C1 segment of cervical spinal cord (tissue), 14 donors: ENCODE measurements around the gene KCNK7.
"Not testable (repeated sequence)": the region's sequence is repeated elsewhere in the genome, so short reads cannot be mapped to it uniquely, and the experiment has no call there.

Experiments used
- DNase-seq, 14 donors: peaks; one replicate each; lab custom pipeline; 2025; lab: John Stamatoyannopoulos, UW

KCNK7 gene

DNA sequence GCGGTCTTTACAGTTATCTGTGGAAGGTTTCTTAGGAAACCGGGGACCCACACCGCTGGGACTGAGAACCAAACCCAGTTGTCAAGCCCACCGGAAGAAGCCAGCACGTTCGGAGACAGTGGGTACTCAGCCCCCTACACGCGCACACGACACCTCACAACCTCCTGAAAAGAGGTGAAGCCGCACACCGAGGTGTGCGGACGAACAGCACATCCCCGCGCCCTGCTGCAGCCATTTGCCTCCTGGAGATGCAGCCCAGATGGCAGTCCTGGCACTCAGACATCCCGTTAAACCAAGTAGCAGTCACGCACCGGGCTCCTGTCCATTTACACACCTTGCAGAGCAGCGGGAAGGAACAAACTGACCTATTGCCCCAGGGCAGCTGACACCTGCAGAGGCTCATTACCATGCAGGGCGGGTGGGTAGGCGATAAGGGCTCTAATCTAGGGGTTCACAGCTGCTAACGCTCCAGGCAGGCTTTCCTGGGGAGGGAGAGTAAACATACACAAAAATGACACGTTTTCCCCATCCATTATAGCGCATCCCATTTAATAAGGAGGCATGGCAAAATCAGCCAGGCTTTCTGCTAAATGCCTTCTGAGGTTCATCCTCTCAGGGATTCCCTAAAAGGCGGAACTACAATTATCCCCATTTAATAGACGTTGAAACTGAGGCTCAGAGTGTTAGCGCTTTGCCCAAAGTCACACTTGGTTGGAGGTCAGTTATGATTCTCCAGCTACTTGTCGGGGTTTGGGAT is 20.6 kb downstream of the KCNK7 start:
- DNase-seq: peak in 2 of 14 donors; percentile 23 to 82

- peak in 12 of 14 donors; percentile 47 to 87 (median 64) for DNase-seq
These were observed 21.3 kb downstream of the KCNK7 start for GRCh38 chr11:65574109-65574810.

DNA sequence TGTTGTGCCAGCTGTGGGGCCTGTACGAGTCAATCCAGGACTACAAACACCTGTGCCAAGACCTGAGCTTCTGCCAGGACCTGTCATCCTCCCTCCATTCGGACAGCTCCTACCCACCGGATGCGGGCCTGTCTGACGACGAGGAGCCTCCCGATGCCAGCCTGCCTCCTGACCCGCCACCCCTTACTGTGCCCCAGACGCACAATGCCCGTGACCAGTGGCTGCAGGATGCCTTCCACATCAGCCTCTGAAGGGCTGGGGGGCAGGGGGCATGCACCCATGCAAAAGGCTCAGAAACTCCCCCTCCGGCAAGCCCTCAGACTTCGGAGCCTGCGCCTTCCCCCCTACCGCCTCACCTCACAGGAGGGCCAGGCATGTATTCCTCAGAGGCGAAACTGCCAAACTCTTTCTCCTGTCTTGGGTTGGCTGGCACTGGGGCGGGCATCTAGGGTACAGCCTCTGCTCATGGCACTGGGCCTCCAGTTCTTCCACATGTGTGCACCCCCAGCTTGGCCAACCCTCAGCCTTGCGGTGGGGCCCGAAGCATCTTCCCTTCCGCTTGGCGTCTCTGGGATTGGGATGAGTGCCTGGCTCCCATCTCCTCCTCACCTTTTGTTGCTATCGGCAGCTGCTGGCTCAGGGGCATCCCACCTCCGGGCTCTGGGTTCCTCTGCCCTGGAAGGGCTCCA is 22.1 kb downstream of the KCNK7 start:
- peak in 1 of 14 donors; percentile 47 for DNase-seq

DNA sequence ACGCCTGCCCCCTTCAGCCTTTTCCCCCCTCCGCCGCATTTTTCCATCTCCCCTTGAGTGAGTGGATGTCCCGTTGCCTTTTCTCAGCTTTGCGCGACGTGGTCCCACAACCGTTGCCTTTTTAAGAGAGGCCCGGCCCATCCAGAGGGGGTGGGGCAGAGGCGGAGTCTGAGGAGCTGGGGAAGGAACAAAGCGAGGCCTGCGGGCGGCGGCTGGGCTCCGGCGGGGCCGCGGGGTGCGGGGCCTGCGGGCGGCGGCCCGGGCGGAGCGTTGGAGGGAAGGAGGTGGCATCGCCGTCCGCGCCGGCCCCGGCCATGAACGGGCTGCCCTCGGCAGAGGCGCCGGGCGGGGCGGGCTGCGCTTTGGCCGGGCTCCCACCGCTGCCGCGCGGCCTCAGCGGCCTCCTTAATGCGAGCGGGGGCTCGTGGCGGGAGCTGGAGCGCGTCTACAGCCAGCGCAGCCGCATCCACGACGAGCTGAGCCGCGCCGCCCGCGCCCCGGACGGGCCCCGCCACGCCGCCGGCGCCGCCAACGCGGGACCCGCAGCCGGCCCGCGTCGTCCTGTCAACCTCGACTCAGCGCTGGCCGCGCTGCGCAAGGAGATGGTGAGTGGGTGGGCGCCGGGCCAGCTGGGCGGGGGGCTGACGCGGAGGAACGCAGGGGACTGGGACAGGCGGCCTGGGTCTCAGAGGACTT is 23.1 kb downstream of the KCNK7 start, which contains the start of gene FAM89B:
Gene FAM89B (plus strand): TSS at position 183 of the 696 bp plus-strand sequence. CDS start 132 bp downstream, at position 315.
- DNase-seq: peak in 12 of 14 donors; percentile 48 to 88 (median 74)

DNA sequence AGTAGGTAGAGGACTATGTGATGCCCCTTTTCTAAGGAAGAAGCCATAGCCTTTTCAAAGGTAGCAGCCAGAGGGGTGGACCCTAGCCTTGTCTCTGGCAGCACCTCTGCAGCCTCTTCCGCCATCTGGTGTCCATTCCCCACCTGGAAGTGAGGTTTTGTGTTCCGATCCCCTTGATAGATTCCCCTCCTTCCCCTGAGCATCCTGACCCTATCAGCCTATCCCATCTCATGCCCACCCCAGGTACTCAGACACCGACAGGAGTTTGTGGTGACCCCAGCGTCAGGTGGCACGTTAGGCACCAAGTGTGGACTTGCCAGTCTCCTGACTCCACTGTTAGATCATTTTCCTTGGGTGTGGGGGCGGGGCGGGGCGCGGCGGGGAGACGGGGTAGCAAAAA is 23.7 kb downstream of the KCNK7 start:
- DNase-seq: no peak

DNA sequence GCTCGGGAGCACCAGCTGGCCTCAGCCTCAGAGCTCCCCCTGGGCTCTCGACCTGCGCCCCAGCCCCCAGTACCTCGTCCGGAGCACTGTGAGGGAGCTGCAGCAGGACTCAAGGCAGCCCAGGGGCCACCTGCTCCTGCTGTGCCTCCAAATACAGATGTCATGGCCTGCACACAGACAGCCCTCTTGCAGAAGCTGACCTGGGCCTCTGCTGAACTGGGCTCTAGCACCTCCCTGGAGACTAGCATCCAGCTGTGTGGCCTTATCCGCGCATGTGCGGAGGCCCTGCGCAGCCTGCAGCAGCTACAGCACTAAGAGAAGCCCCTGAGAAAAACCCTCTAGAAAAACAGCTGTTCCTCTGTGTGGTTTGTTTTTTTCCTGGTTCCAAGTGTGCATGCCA is 24.2 kb downstream of the KCNK7 start:
- DNase-seq: no peak

GRCh38 chr11:65569973-65570918 is 25.4 kb downstream of the KCNK7 start, which contains the start of gene ZNRD2:
Gene ZNRD2 (plus strand): TSS chr11:65570477. CDS start chr11:65570492, 15 bp downstream.
- peak; percentile 94 to 100 (median 98) for DNase-seq

DNA sequence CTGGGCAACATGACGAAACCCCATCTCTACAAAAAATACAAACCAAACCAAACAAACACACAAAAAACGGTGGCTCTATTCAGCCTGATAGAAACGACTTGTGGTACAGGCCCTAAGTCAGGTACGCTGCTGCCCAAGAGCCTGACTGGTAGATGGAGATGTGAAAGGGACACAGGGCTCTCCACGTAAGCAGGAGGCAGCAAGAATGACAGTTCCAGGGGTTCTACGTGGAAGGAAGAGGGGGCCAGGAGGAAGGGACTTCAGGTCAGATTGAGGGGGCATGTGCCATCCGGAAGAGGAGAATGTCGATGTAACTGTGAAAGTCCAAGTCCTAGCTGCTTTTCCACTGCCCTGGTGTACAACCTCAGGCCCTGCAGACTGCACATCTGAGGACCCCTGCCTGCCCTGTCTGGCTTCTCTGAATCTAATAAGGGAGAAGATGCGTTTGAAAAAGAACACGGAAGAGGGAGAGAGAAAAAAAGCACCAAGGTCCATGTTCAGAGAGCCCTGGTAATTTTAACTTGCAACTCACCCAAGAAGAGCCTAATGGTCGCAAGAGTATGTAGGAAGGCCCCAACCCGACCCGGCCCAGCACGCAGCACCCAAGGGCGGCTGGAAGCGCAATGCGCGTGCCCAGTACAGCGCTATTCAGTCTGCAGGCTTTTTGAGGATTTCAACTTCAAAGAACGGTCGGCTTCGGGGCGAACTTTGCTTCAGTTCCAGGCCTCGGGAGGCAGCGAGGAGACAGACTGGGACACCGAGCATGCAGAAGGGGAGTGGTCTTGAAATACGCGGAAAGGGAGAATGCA is 26.2 kb downstream of the KCNK7 start:
- DNase-seq: peak in 1 of 14 donors; percentile 78

- no peak for DNase-seq
These were observed 29.8 kb downstream of the KCNK7 start for GRCh38 chr11:65565624-65566453.

- not testable (repeated sequence) for DNase-seq
These were observed 30.6 kb downstream of the KCNK7 start for GRCh38 chr11:65564879-65565559.

- no peak for DNase-seq
These were observed 32.0 kb downstream of the KCNK7 start for GRCh38 chr11:65563601-65564000.

GRCh38 chr11:65562788-65563187 is 32.8 kb downstream of the KCNK7 start:
- no peak for DNase-seq

- DNase-seq: no peak
These were observed 33.6 kb downstream of the KCNK7 start for GRCh38 chr11:65562020-65562419.

DNA sequence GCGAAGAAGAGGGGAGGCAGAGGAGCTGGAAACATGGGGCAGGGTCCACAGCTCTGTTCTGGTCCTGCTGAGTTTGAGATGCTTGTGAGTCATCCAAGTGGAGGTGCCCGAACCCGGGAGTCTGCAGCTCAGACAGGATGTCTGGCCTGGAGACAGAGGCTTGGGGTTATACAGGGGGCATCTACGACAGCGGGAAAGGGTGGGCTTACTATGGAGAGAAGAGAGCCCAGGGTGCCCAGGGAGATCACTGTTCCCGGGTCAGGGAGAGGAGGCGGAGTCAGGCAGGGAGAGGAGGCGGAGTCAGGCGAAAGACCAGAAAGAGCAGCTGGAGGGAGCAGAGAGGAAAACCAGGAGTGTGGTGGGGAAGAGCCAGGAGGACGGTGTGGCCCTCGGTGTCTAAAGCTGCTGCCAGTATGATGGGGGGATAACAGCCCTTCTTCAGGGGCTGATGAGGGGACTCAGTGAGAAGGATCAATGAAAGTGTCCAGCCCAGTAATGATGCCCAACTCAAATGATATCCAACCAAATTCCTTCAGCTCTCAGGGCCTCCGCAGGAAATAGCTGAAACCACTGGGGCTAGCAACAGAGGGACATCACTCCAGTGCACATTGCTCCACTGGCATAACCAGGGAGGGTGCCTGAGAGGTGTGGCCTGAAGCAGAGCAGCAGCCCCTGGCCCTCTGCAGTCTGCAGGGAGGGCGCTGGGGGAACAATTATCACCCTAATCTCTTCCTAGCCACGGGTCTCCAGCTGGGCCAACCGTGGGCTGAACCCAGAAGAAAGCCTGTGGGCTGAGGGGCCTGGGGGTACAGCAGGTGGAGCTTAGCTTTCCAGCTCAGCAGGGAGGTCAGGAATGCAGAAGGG is 34.8 kb downstream of the KCNK7 start:
- peak in 9 of 14 donors; percentile 13 to 50 (median 31) for DNase-seq

GRCh38 chr11:65559951-65560537 is 35.6 kb downstream of the KCNK7 start:
- DNase-seq: peak in 6 of 14 donors; percentile 19 to 62 (median 37)

GRCh38 chr11:65559535-65559934 is 36.1 kb downstream of the KCNK7 start:
- peak in 3 of 14 donors; percentile 41 to 61 (median 56) for DNase-seq
